Measurements from ENCODE around the gene PSMD11. TPM values are rescaled to one million over a fixed set of nuclear protein-coding genes. Genes with fewer than 3 reads are reported as not detected.

Gene PSMD11
- total and polyA plus RNA-seq, 2 of the 8 experiments (the other 6 are each of a cell fraction or from before 2014, with no cell fraction given): 68.4 to 171 TPM

GRCh38 chr17:32441886-32442285 is 2.4 kb upstream of the PSMD11 start:
- POLR2A ChIA-PET (ENCODE audit: partially characterized antibody): interaction anchor here (0.6 kb wide), 1 partner anchor 63 kb away, joined by 3 read pairs; no protein-coding TSS in a partner anchor
- H4K91ac ChIP-seq (replicated peaks; ENCODE audit: insufficient read length, low read length): no peak overlapping the region
- H3K36me3 ChIP-seq (ENCODE audit: control insufficient read depth in 2 of 4, insufficient read depth in 4 of 4, low read length in 3 of 4): peaks cover 0 to 3% (median under 1%) of the 10 kb centered on the region in 4 experiments; a peak in 2 of 8 replicates
- H3K56ac ChIP-seq (replicated peaks; ENCODE audit: insufficient read length, low read depth, low read length): no peak overlapping the region
- no peaks in the 10 kb centered on the region for H3K23me2 ChIP-seq (ENCODE audit: low read depth, low read length)
- H3K27ac ChIP-seq (ENCODE audit: low read depth, low read length): no peak overlapping the region
- H4K8ac ChIP-seq (ENCODE audit: extremely low read depth, insufficient read depth, low read length): no peak overlapping the region
- H2BK120ac ChIP-seq (replicated peaks; ENCODE audit: low read depth, low read length): no peak overlapping the region
- no peak overlapping the region for H3K9ac ChIP-seq (replicated peaks in 1 of 4; ENCODE audit: extremely low read depth in 1 of 4, low read depth in 3 of 4, low read length in 3 of 4)
- H3K4me3 ChIP-seq (ENCODE audit: extremely low read depth in 1 of 4, insufficient read depth in 2 of 4, low read depth in 3 of 4, low read length in 4 of 4): no peak overlapping the region
- peaks cover 3 to 6% of the 10 kb centered on the region in 2 experiments for H4K20me1 ChIP-seq (replicated peaks in 1 of 2; ENCODE audit: control insufficient read depth in 1 of 2, insufficient read depth in 2 of 2, low read length in 2 of 2)
- peaks cover 17 to 23% of the 10 kb centered on the region in 2 experiments for H3K79me2 ChIP-seq (ENCODE audit: control insufficient read depth in 1 of 2, insufficient read depth in 2 of 2, low read length in 2 of 2)
- DNase-seq (ENCODE audit: low read depth in 1 of 2, low spot score in 2 of 2) (no peak), FAIRE-seq (no peak)
- no peak overlapping the region for H4K5ac ChIP-seq (ENCODE audit: insufficient read length, low read depth, low read length)
- no peak overlapping the region for H3K4me2 ChIP-seq (ENCODE audit: insufficient read depth in 1 of 2, low read depth in 2 of 2, low read length in 2 of 2)
- peaks cover 9% of the 10 kb centered on the region in 2 experiments; a peak in 3 of 4 replicates for H3K9me3 ChIP-seq (ENCODE audit: insufficient read depth in 2 of 2, low read depth in 1 of 2, low read length in 1 of 2)
- H3K27me3 ChIP-seq (replicated peaks in 1 of 4; ENCODE audit: control insufficient read depth in 3 of 4, extremely low read depth in 1 of 4, insufficient read depth in 3 of 4, low read length in 3 of 4): peaks cover 0 to 2% (median 0%) of the 10 kb centered on the region in 4 experiments; a peak in 1 of 7 replicates
- H3K4ac ChIP-seq (replicated peaks; ENCODE audit: insufficient read length, low read depth, low read length): no peak overlapping the region
- CTCF ChIA-PET (ENCODE audit: partially characterized antibody): interaction anchor here (1.5 kb wide), 1 partner anchor 42 kb away, joined by 4 read pairs; no protein-coding TSS in a partner anchor
- H2BK12ac ChIP-seq (ENCODE audit: low read depth, low read length): no peak overlapping the region
- H2BK15ac ChIP-seq (ENCODE audit: low read length): no peak overlapping the region
- 72% methylated on average over 2 of the region's 2 CpGs; no CpG with 5 or more reads in 1 of the 2 experiments for WGBS, 2 experiments (ENCODE audit: extremely low coverage in 1 of 2, insufficient coverage in 1 of 2, insufficient read length in 1 of 2, insufficient replicate concordance in 2 of 2, low coverage in 1 of 2, low lambda C conversion rate in 2 of 2, missing lambda C conversion rate in 1 of 2)
- H3K79me1 ChIP-seq (ENCODE audit: low read depth, low read length): no peaks in the 10 kb centered on the region; the same call in 1 of the 2 replicates
- no peak overlapping the region for H3K14ac ChIP-seq (ENCODE audit: insufficient read length)
- no peak overlapping the region for H3K18ac ChIP-seq (ENCODE audit: extremely low read depth, low read length)
- no peak overlapping the region for H3K23ac ChIP-seq (ENCODE audit: insufficient read length)
- H2BK20ac ChIP-seq (ENCODE audit: low read length): no peak overlapping the region
- H2BK5ac ChIP-seq (ENCODE audit: low read depth, low read length): no peak overlapping the region
- H2AK5ac ChIP-seq (ENCODE audit: low read depth, low read length): no peak overlapping the region
- H2AFZ ChIP-seq (ENCODE audit: low read length): no peak overlapping the region
- peaks cover 0 to 4% (median 1%) of the 10 kb centered on the region in 4 experiments; a peak in 2 of 7 replicates for H3K4me1 ChIP-seq (replicated peaks in 1 of 4; ENCODE audit: control insufficient read depth in 3 of 4, insufficient read depth in 4 of 4, low read length in 3 of 4)
- no peak for TF ChIP-seq CHD2 (IDR thresholded peaks at IDR 0.05; ENCODE audit: low read length)
- no peak for TF ChIP-seq TEAD4 (IDR thresholded peaks at IDR 0.05; ENCODE audit: low read depth, low read length)
- TF ChIP-seq EZH2 (IDR thresholded peaks at IDR 0.05; ENCODE audit: low read depth, low read length, severe bottlenecking): no peak
- no peak for TF ChIP-seq GABPA (IDR thresholded peaks at IDR 0.05; ENCODE audit: borderline replicate concordance, insufficient read depth, low read length)
- TF ChIP-seq SP4 (IDR thresholded peaks at IDR 0.05; ENCODE audit: low read length): no peak
- TF ChIP-seq RBBP5 (IDR thresholded peaks at IDR 0.05; ENCODE audit: borderline replicate concordance, low read depth, low read length): no peak
- no peak for TF ChIP-seq CREB1 (IDR thresholded peaks at IDR 0.05)
- no peak for TF ChIP-seq TAF1 (IDR thresholded peaks at IDR 0.05; ENCODE audit: low read depth, low read length)
- no peak for TF ChIP-seq BCL11A (IDR thresholded peaks at IDR 0.05; ENCODE audit: low read depth in 2 of 2, low read length in 2 of 2)
- no peak for TF ChIP-seq MAX (IDR thresholded peaks at IDR 0.05)
- TF ChIP-seq TBP (IDR thresholded peaks at IDR 0.05; ENCODE audit: low read depth, low read length): no peak
- TF ChIP-seq YY1 (IDR thresholded peaks at IDR 0.05; ENCODE audit: low read depth, low read length): no peak
- no peak for TF ChIP-seq TCF12 (IDR thresholded peaks at IDR 0.05; ENCODE audit: low read depth, low read length)
